PC-3 (cell line): ENCODE measurements around the gene RBMS2. TPM values are rescaled to one million over a fixed set of nuclear protein-coding genes. Genes with fewer than 3 reads are reported as not detected.

Experiments
- ATAC-seq: fragments of 200-7000 bp; cut with Tn5 transposase; 2 replicates; pipeline ENCODE4 v1.9.1; 2020; ENCODE audit warnings: mild to moderate bottlenecking, moderate library complexity
- BruUV-seq: library from RNA; stranded (reverse); fragments of 400-500 nt; replicated peaks from 2 replicates; lab custom pipeline; 2021; lab: Mats Ljungman, UMichigan
- CTCF ChIA-PET: fragments of 300-600 bp; sonication (Branson Sonifier 250); formaldehyde crosslinking; loops from one replicate; lab custom pipeline; 2022; ENCODE audit warnings: antibody characterized with exemption; lab: Charles Lee
- POLR2A ChIA-PET: fragments of 300-600 bp; sonication (Branson Sonifier 250); formaldehyde crosslinking; loops from one replicate; lab custom pipeline; 2022; ENCODE audit warnings: antibody characterized with exemption; ENCODE audit not compliant: unreplicated experiment; lab: Charles Lee
- DNase-seq: peaks from one replicate; pipeline ENCODE4 v3.0.0-alpha.2; 2015
- H2AFZ ChIP-seq: fragments of 300-600 bp; sonication (generic); 2 replicates; pipeline ENCODE4 v1.6.0; 2016; ENCODE audit warnings: antibody characterized with exemption, low read length
- H3F3A ChIP-seq: fragments of 300-600 bp; sonication (generic); one replicate; pipeline ENCODE4 v1.6.0; 2017; ENCODE audit warnings: antibody characterized with exemption, low read length, control low read depth, mild to moderate bottlenecking; ENCODE audit not compliant: unreplicated experiment
- H3K27ac ChIP-seq: fragments of 300-600 bp; sonication (generic); 2 replicates; pipeline ENCODE4 v1.5.1; 2016; ENCODE audit warnings: mild to moderate bottlenecking, low read length
- H3K27me3 ChIP-seq: fragments of 300-600 bp; sonication (generic); 2 replicates; pipeline ENCODE4 v1.6.1; 2016; ENCODE audit warnings: low read length, mixed read lengths
- H3K36me3 ChIP-seq: fragments of 300-600 bp; sonication (generic); 2 replicates; pipeline ENCODE4 v1.6.1; 2016; ENCODE audit warnings: low read depth, mixed run types, low read length, mixed read lengths
- H3K4me1 ChIP-seq: fragments of 300-600 bp; sonication (generic); 2 replicates; pipeline ENCODE4 v1.5.1; 2016; ENCODE audit warnings: low read length; ENCODE audit not compliant: insufficient read depth
- H3K4me2 ChIP-seq: fragments of 300-600 bp; sonication (generic); 2 replicates; pipeline ENCODE4 v1.6.0; 2016; ENCODE audit warnings: low read length
- H3K4me3 ChIP-seq: fragments of 300-600 bp; sonication (generic); 2 replicates; pipeline ENCODE4 v1.5.1; 2016; ENCODE audit warnings: mild to moderate bottlenecking, low read length, mixed read lengths
- H3K79me2 ChIP-seq: fragments of 300-600 bp; sonication (generic); 2 replicates; pipeline ENCODE4 v1.6.1; 2017; ENCODE audit warnings: low read length, mixed read lengths
- H3K9ac ChIP-seq: fragments of 300-600 bp; sonication (generic); 2 replicates; pipeline ENCODE4 v1.6.0; 2016; ENCODE audit warnings: mild to moderate bottlenecking, low read length
- H3K9me2 ChIP-seq: fragments of 300-600 bp; sonication (generic); replicated peaks from 2 replicates; pipeline ENCODE4 v1.6.1; 2016; ENCODE audit warnings: mixed run types, low read length, mixed read lengths
- H3K9me3 ChIP-seq: fragments of 300-600 bp; sonication (generic); 2 replicates; pipeline ENCODE4 v1.6.1; 2016; ENCODE audit warnings: low read length, mixed read lengths
- H4K20me1 ChIP-seq: fragments of 300-600 bp; sonication (generic); 2 replicates; pipeline ENCODE4 v1.6.1; 2016; ENCODE audit warnings: low read length, mixed read lengths
- EZH2 ChIP-seq: fragments of 300-600 bp; sonication (generic); IDR thresholded peaks from one replicate; pipeline ENCODE4 v1.6.1; 2017; ENCODE audit warnings: antibody characterized with exemption, mild to moderate bottlenecking, low read length; ENCODE audit not compliant: unreplicated experiment
- EZH2phosphoT487 ChIP-seq: fragments of 300-600 bp; sonication (generic); IDR thresholded peaks from 2 replicates; pipeline ENCODE4 v1.6.1; 2018; ENCODE audit warnings: mild to moderate bottlenecking, antibody characterized with exemption, low read length, borderline replicate concordance
- intact Hi-C: fragments of 100-400 bp; cut with micrococcal nuclease; formaldehyde crosslinking; loops from 2 replicates; pipeline ENCODE4 v1.9.0; 2023
- total RNA-seq: library from RNA; depleted of rRNA; stranded (reverse); fragments of >200 nt; gene quantifications from 2 replicates; pipeline ENCODE4 v1.2.3, GENCODE V29; 2014
- TF ChIP-seq, protein P1 (sequence below): fragments of 300-600 bp; sonication (generic); conservative IDR thresholded peaks from 2 replicates; pipeline ENCODE4 v1.5.1; 2017; ENCODE audit warnings: antibody characterized with exemption, low read depth, mild to moderate bottlenecking, low read length

The RBMS2 gene
- total RNA-seq, 1 experiment from 2014 or later = 10.2 TPM

- DNase-seq (no peak), ATAC-seq (no peak)
- H3F3A ChIP-seq = no peaks in the 10 kb centered on the region
- H3K4me2 ChIP-seq = no peak overlapping the region
- H4K20me1 ChIP-seq = peaks cover 6% of the 10 kb centered on the region; the same call in 1 of the 2 replicates
- H3K79me2 ChIP-seq = peaks cover 92% of the 10 kb centered on the region
- peaks cover 12% of the 10 kb centered on the region for H3K4me1 ChIP-seq
- H3K9me3 ChIP-seq = no peaks in the 10 kb centered on the region
- intact Hi-C loops = no loop called here
- H3K27ac ChIP-seq = no peak overlapping the region
- BruUV-seq = no TSS peak
- no peaks in the 10 kb centered on the region for H3K27me3 ChIP-seq
- no peaks in the 10 kb centered on the region for H3K9me2 ChIP-seq
- H3K9ac ChIP-seq = no peak overlapping the region
- no peak overlapping the region for H2AFZ ChIP-seq
- ChIA-PET CTCF (no interaction called here), POLR2A (no interaction called here)
- peaks cover 13% of the 10 kb centered on the region; the same call in 1 of the 2 replicates for H3K36me3 ChIP-seq
- no peak overlapping the region for H3K4me3 ChIP-seq
- no peak for TF ChIP-seq EZH2phosphoT487
- TF ChIP-seq, protein P1, sequence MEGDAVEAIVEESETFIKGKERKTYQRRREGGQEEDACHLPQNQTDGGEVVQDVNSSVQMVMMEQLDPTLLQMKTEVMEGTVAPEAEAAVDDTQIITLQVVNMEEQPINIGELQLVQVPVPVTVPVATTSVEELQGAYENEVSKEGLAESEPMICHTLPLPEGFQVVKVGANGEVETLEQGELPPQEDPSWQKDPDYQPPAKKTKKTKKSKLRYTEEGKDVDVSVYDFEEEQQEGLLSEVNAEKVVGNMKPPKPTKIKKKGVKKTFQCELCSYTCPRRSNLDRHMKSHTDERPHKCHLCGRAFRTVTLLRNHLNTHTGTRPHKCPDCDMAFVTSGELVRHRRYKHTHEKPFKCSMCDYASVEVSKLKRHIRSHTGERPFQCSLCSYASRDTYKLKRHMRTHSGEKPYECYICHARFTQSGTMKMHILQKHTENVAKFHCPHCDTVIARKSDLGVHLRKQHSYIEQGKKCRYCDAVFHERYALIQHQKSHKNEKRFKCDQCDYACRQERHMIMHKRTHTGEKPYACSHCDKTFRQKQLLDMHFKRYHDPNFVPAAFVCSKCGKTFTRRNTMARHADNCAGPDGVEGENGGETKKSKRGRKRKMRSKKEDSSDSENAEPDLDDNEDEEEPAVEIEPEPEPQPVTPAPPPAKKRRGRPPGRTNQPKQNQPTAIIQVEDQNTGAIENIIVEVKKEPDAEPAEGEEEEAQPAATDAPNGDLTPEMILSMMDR = no peak
- no peak for TF ChIP-seq EZH2
Measured at GRCh38 chr12:56626701-56627100, 105.1 kb downstream of the RBMS2 start.

- Histone ChIP-seq H3F3A (no peaks in the 10 kb centered on the region), H3K79me2 (peaks cover 92% of the 10 kb centered on the region), H3K36me3 (peaks cover 10% of the 10 kb centered on the region; the same call in 1 of the 2 replicates), H3K9ac (peak overlapping the region; percentile 96), H3K4me1 (peaks cover 33% of the 10 kb centered on the region), H3K9me3 (no peaks in the 10 kb centered on the region), H3K27me3 (no peaks in the 10 kb centered on the region), H3K4me2 (peak overlapping the region; percentile 87), H3K4me3 (peak overlapping the region; percentile 99), H4K20me1 (peaks cover 6% of the 10 kb centered on the region; the same call in 1 of the 2 replicates), H2AFZ (peak overlapping the region; percentile 85), H3K9me2 (no peaks in the 10 kb centered on the region), H3K27ac (peak overlapping the region; percentile 53)
- CTCF ChIA-PET = interaction anchor here (0.7 to 2.1 kb wide), 4 partner anchors 8 to 372 kb away, joined by 3 to 15 read pairs (median 4); no protein-coding TSS in a partner anchor
- peak; percentile 30 for DNase-seq
- POLR2A ChIA-PET = no interaction called here
- TF ChIP-seq, protein P1 = no peak
- TF ChIP-seq EZH2 (no peak), EZH2phosphoT487 (no peak)
- BruUV-seq = TSS peak; percentile 26
- ATAC-seq = no peak; the same call in 1 of the 2 replicates
- intact Hi-C loops = no loop called here
Measured at GRCh38 chr12:56628671-56629458, 107.2 kb downstream of the RBMS2 start.
